Tibial artery (tissue), 4 donors: ENCODE measurements around the gene SUSD6.
A peak's percentile ranks its signal among the peaks of the same experiment; 100 is the strongest.

Experiments used
- DNase-seq, 2 donors: peaks; one replicate each; pipeline ENCODE4 v3.0.0-alpha.2; 2019
- H3K27ac ChIP-seq, 2 donors: fragments of 200-600 bp; sonication (generic) in 1 of 2; 1 replicate in 1 of 2; 2 replicates in 1 of 2; pipeline ENCODE4 v1.5.1; 2018 to 2019; ENCODE audit warnings: mild to moderate bottlenecking in 1 of 2
- H3K27me3 ChIP-seq, 2 donors: fragments of 200-600 bp; sonication (generic) in 1 of 2; one replicate each; pipeline versions ENCODE4 v1.5.1 to v1.6.0; 2016 to 2019
- H3K36me3 ChIP-seq, 3 donors: fragments of 200-600 bp; sonication (generic) in 2 of 3; one replicate each; pipeline ENCODE4 v1.5.1; 2016 to 2019; ENCODE audit warnings: mild to moderate bottlenecking in 2 of 3
- H3K4me1 ChIP-seq, 4 donors: fragments of 200-600 bp; sonication (generic) in 2 of 4; 1 replicate in 3 of 4; 2 replicates in 1 of 4; pipeline ENCODE4 v1.5.1; 2016 to 2019
- H3K4me3 ChIP-seq, 2 donors: fragments of 200-600 bp; sonication (generic) in 1 of 2; 1 replicate in 1 of 2; 2 replicates in 1 of 2; pipeline ENCODE4 v1.5.1; 2018 to 2019; ENCODE audit warnings: mild to moderate bottlenecking in 2 of 2
- H3K9me3 ChIP-seq, 3 donors: fragments of 200-600 bp; sonication (generic) in 1 of 3; one replicate each; pipeline ENCODE4 v1.5.1; 2016 to 2019
- intact Hi-C: fragments of 100-400 bp; cut with DNase I; formaldehyde crosslinking; loops from one replicate; pipeline ENCODE4 v1.15.0; 2023; ENCODE audit warnings: low total_unique reads
- TF ChIP-seq, protein P1 (sequence below), 2 experiments: fragments of 200-600 bp in 1 of 2; fragments of 450-650 bp in 1 of 2; IDR thresholded peaks; one replicate each; pipeline ENCODE4 v1.5.1; 2017 to 2019; ENCODE audit warnings: antibody characterized with exemption in 2 of 2, mild to moderate bottlenecking in 1 of 2, moderate library complexity in 1 of 2

The SUSD6 gene

DNA sequence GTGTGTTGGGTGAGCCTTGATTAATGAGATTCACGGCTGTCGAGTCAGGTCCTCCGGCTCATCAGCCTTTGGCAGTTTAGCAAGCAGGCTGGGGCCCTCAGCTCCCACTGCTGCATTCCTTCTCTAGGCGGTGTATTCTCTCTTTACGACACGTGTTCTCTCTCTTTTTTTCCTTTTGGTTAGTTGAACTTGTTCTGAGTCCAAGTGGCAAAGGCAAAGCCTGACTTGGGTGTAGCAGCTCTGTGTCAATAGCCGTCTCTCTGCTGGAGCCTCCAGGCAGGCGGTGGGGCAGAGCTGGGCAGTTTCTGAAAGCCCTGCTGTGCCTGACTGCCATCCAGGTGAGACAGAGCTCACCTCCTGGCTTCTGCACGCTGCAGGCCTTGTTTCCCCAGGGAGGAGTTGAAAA lies 46.6 kb downstream of the SUSD6 start:
- TF ChIP-seq, protein P1, sequence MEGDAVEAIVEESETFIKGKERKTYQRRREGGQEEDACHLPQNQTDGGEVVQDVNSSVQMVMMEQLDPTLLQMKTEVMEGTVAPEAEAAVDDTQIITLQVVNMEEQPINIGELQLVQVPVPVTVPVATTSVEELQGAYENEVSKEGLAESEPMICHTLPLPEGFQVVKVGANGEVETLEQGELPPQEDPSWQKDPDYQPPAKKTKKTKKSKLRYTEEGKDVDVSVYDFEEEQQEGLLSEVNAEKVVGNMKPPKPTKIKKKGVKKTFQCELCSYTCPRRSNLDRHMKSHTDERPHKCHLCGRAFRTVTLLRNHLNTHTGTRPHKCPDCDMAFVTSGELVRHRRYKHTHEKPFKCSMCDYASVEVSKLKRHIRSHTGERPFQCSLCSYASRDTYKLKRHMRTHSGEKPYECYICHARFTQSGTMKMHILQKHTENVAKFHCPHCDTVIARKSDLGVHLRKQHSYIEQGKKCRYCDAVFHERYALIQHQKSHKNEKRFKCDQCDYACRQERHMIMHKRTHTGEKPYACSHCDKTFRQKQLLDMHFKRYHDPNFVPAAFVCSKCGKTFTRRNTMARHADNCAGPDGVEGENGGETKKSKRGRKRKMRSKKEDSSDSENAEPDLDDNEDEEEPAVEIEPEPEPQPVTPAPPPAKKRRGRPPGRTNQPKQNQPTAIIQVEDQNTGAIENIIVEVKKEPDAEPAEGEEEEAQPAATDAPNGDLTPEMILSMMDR (IDR thresholded peaks at IDR 0.05) = no peak
- Histone ChIP-seq H3K4me1 (peaks cover 0 to 78% (median 56%) of the 10 kb centered on the region in 4 donors), H3K4me3 (peak overlapping the region in 1 of 2 donors; percentile 16), H3K36me3 (peaks cover 4 to 10% (median 9%) of the 10 kb centered on the region in 3 donors), H3K27me3 (no peaks in the 10 kb centered on the region), H3K27ac (peak overlapping the region; percentile 9 to 33), H3K9me3 (no peaks in the 10 kb centered on the region)
- intact Hi-C loops = no loop called here
- no peak for DNase-seq

DNA sequence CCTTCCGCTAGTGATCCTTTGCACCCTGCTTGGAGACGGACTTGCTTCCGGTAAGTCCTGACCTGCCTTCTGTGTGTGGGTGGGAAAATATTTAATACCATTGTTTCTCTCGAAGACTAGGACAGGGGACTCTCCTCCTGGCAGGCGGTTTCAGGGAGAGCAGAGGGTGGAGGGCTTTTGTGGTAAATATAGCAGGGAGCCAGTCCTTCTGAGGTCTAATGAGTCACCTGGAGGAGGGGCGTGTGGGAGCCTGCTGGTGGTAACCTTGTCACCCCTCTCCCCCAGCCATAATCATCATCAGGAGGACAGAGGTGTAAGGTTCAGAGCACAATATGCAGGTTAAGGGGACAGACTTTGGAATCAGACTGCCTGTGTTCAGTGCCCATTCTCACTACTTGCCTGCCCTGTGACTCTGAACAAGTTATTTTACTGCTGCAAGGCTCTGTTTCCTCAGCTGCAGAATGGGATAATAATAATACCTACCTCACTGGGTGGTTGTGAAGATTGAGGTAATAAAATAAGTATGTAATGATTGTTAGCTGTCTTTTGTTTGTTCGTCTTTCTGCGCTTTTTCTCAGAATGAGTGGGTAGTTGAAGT lies 47.4 kb downstream of the SUSD6 start:
- intact Hi-C loops = no loop called here
- Histone ChIP-seq H3K9me3 (no peaks in the 10 kb centered on the region), H3K36me3 (peaks cover 4 to 10% (median 9%) of the 10 kb centered on the region in 3 donors), H3K4me3 (no peak overlapping the region), H3K4me1 (peaks cover 0 to 80% (median 59%) of the 10 kb centered on the region in 4 donors), H3K27ac (peak overlapping the region; percentile 9 to 33), H3K27me3 (no peaks in the 10 kb centered on the region)
- no peak for DNase-seq
- TF ChIP-seq, protein P1 (IDR thresholded peaks at IDR 0.05) = no peak

DNA sequence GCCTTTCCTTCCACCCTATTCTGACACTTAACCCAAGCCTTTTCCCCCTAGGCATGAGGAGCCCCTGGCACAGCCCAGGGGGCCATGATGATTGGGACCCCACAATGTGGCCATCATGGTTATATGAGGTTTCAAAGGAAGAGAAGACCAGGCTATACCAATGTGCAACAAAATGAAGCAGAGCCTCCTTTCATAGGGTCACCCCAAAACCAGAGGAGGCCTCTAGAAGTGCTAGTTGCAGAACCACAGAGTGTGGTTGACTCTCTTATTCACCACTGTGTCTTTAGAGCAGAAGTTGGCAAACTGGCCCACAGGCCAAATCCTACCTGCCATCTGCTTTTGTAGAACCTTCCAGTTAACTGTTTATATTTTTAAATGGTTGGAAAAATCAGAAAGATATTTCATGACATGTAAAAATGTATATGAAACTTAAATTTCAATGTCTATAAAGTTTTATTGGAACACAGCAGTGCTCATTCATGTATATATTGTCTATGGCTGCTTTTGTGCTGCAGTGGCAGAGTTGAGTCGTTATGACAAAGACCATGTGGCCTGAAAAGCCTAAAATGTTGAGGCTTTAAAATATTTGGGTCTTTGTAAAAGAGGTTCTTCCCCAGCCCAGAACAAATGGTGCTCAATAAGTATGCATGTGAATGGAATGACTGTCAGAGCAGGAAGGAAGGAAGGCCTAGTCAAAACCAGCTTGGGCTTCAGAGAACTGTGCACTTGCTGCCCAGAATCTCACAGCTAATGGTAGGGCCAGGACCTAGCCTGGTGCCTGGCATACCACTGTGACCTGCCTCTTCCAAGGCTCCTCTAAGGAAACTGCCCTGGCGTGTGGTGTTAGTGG lies 49.2 kb downstream of the SUSD6 start:
- no peaks in the 10 kb centered on the region for H3K27me3 ChIP-seq
- no peak overlapping the region for H3K4me3 ChIP-seq
- TF ChIP-seq, protein P1 (IDR thresholded peaks at IDR 0.05) = no peak
- intact Hi-C loops = loop anchor here (10.0 kb wide), 1 partner anchor 46 kb away; the partner anchor contains the start of gene SUSD6
- H3K9me3 ChIP-seq = no peaks in the 10 kb centered on the region
- no peak overlapping the region for H3K27ac ChIP-seq
- peaks cover 0 to 88% (median 67%) of the 10 kb centered on the region in 4 donors for H3K4me1 ChIP-seq
- peaks cover 4 to 10% (median 9%) of the 10 kb centered on the region in 3 donors for H3K36me3 ChIP-seq
- DNase-seq = no peak

DNA sequence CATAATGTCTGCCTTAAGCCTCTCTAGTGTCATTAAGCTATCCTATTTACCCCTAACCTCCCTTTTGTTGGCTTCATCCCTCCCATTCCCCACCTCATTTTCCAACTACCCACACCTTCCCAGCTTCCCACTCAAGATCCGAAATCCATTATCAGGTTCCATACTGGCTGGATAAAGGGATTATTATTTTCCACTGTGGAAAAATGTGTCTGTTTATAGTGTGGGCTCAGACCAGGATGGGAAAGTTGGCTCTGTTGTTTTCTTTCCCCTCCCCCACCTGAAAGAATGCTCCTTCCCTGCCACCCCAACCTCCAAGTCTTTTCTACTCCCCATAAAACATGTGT lies 49.8 kb downstream of the SUSD6 start:
- intact Hi-C loops = loop anchor here (10.0 kb wide), 1 partner anchor 46 kb away; the partner anchor contains the start of gene SUSD6
- Histone ChIP-seq H3K36me3 (peaks cover 4 to 10% (median 9%) of the 10 kb centered on the region in 3 donors), H3K4me3 (no peak overlapping the region), H3K9me3 (no peaks in the 10 kb centered on the region), H3K4me1 (peaks cover 0 to 91% (median 72%) of the 10 kb centered on the region in 4 donors), H3K27ac (peak overlapping the region in 1 of 2 donors; percentile 13), H3K27me3 (no peaks in the 10 kb centered on the region)
- DNase-seq = no peak
- TF ChIP-seq, protein P1 (IDR thresholded peaks at IDR 0.05) = no peak

DNA sequence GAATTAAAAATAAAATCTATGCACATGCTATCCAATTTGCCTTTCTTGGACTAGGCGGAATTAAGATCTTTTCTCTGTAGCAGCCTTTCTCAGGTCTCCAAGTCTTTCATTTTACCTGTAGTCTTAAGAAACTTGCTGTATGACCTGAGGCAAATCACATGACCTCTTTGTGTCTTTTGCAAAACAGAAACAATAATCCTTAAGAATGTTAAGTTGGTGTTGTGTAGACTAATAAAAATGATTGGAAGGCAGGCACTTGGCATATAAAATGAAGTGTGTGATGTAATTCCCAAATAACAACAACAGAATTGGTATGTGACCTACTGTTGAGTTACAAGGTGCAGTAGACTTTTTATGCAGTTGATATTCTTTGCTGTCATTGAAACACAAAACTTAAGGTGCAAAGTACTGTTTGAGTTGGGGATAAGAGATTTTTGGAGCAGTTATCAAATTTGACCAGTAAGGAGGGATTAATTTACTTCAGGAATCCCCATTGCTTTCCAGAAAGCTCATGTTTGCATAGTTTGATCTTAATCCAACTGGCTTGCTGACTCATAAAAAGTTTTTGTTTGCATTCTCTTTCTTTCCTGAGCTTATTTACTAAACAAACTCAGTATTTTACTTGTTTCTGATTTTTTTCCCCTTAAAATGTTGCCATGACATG lies 51.4 kb downstream of the SUSD6 start:
- Histone ChIP-seq H3K27ac (peak overlapping the region; percentile 48 to 76), H3K4me1 (peaks cover 0 to 96% (median 79%) of the 10 kb centered on the region in 4 donors), H3K36me3 (peaks cover 4 to 10% (median 9%) of the 10 kb centered on the region in 3 donors), H3K27me3 (no peaks in the 10 kb centered on the region), H3K4me3 (no peak overlapping the region), H3K9me3 (no peaks in the 10 kb centered on the region)
- intact Hi-C loops = loop anchor here (10.0 kb wide), 1 partner anchor 48 kb away; the partner anchor contains the start of gene SUSD6
- TF ChIP-seq, protein P1 (IDR thresholded peaks at IDR 0.05) = no peak
- no peak for DNase-seq
